ENCODE results near the gene MLLT3. TPM values are rescaled to one million over a fixed set of nuclear protein-coding genes. Genes with fewer than 3 reads are reported as not detected.

The MLLT3 gene
- total RNA-seq, 4 donors from 2014 or later, result 10.2 to 15.3 (median 14.5) TPM

GRCh38 chr9:20405078-20405477 is 217.2 kb downstream of the MLLT3 start:
- DNase-seq (ENCODE audit: low spot score in 2 of 2), result no peak
- 86 to 87% methylated on average over 1 of the region's 1 CpG for WGBS, 2 donors

GRCh38 chr9:20404192-20404813 is 218.0 kb downstream of the MLLT3 start:
- DNase-seq (ENCODE audit: low spot score in 2 of 2), result no peak
- peaks cover 0 to 9% (median 0%) of the 10 kb centered on the region in 4 donors for H3K4me1 ChIP-seq
- no peak overlapping the region for H3K4me3 ChIP-seq
- no peaks in the 10 kb centered on the region for H3K9me3 ChIP-seq
- 92 to 93% methylated on average over 7 of the region's 7 CpGs for WGBS, 2 donors
- TF ChIP-seq EP300 (IDR thresholded peaks at IDR 0.05) (no peak), POLR2A (IDR thresholded peaks at IDR 0.05) (no peak), CTCF (IDR thresholded peaks at IDR 0.05) (no peak)
- H3K27ac ChIP-seq, result no peak overlapping the region
- no peaks in the 10 kb centered on the region for H3K27me3 ChIP-seq
- no peaks in the 10 kb centered on the region for H3K36me3 ChIP-seq

More at GRCh38 chr9:20405078-20405477, 217.2 kb downstream of the MLLT3 start:
- H3K36me3 ChIP-seq, result no peaks in the 10 kb centered on the region
- no peaks in the 10 kb centered on the region for H3K27me3 ChIP-seq
- H3K4me3 ChIP-seq, result no peak overlapping the region
- H3K9me3 ChIP-seq, result no peaks in the 10 kb centered on the region
- H3K4me1 ChIP-seq, result peaks cover 0 to 9% (median 0%) of the 10 kb centered on the region in 4 donors
- TF ChIP-seq CTCF (IDR thresholded peaks at IDR 0.05), result no peak
- no peak for TF ChIP-seq EP300 (IDR thresholded peaks at IDR 0.05)
- no peak for TF ChIP-seq POLR2A (IDR thresholded peaks at IDR 0.05)
- no peak overlapping the region for H3K27ac ChIP-seq

- DNase-seq (ENCODE audit: low spot score in 2 of 2), result no peak
- TF ChIP-seq POLR2A (IDR thresholded peaks at IDR 0.05), result no peak
- TF ChIP-seq EP300 (IDR thresholded peaks at IDR 0.05), result no peak
- TF ChIP-seq CTCF (IDR thresholded peaks at IDR 0.05), result no peak
- 87 to 92% methylated on average over 2 of the region's 2 CpGs for WGBS, 2 donors
- Histone ChIP-seq H3K9me3 (no peaks in the 10 kb centered on the region), H3K4me1 (peaks cover 0 to under 1% (median 0%) of the 10 kb centered on the region in 4 donors), H3K4me3 (no peak overlapping the region), H3K36me3 (no peaks in the 10 kb centered on the region), H3K27ac (no peak overlapping the region), H3K27me3 (no peaks in the 10 kb centered on the region)
Measured at GRCh38 chr9:20403346-20403745, 219.0 kb downstream of the MLLT3 start.

- H3K4me3 ChIP-seq, result no peak overlapping the region
- no peaks in the 10 kb centered on the region for H3K9me3 ChIP-seq
- H3K4me1 ChIP-seq, result no peaks in the 10 kb centered on the region
- no peaks in the 10 kb centered on the region for H3K36me3 ChIP-seq
- WGBS, 2 donors, result 91 to 92% methylated on average over 4 of the region's 4 CpGs
- DNase-seq (ENCODE audit: low spot score in 2 of 2), result no peak
- TF ChIP-seq POLR2A (IDR thresholded peaks at IDR 0.05), result no peak
- TF ChIP-seq EP300 (IDR thresholded peaks at IDR 0.05), result no peak
- no peak for TF ChIP-seq CTCF (IDR thresholded peaks at IDR 0.05)
- no peaks in the 10 kb centered on the region for H3K27me3 ChIP-seq
- H3K27ac ChIP-seq, result no peak overlapping the region
Measured at GRCh38 chr9:20402273-20402875, 219.9 kb downstream of the MLLT3 start.

- Histone ChIP-seq H3K27me3 (no peaks in the 10 kb centered on the region), H3K9me3 (no peaks in the 10 kb centered on the region), H3K36me3 (no peaks in the 10 kb centered on the region), H3K4me1 (no peaks in the 10 kb centered on the region), H3K27ac (no peak overlapping the region), H3K4me3 (no peak overlapping the region)
- no peak for DNase-seq (ENCODE audit: low spot score in 2 of 2)
- 73 to 75% methylated on average over 8 of the region's 8 CpGs for WGBS, 2 donors
- TF ChIP-seq CTCF (IDR thresholded peaks at IDR 0.05) (no peak), POLR2A (IDR thresholded peaks at IDR 0.05) (no peak), EP300 (IDR thresholded peaks at IDR 0.05) (no peak)
Measured at GRCh38 chr9:20398536-20399338, 223.6 kb downstream of the MLLT3 start.
